Fibroblast of villous mesenchyme (primary cell): ENCODE data around the gene SKAP1. TPM values are rescaled to one million over a fixed set of nuclear protein-coding genes. Genes with fewer than 3 reads are reported as not detected.
A peak's percentile ranks its signal among the peaks of the same experiment; 100 is the strongest.

ENCODE experiments used
- DNase-seq: peaks from one replicate; pipeline ENCODE4 v3.0.0-alpha.2; 2010; ENCODE audit warnings: low read depth
- H3K4me3 ChIP-seq: 2 replicates; pipeline ENCODE4 v1.5.1; 2011; ENCODE audit warnings: low read depth, mild to moderate bottlenecking, low read length
- CTCF ChIP-seq: IDR thresholded peaks from 2 replicates; pipeline ENCODE4 v1.5.1; 2012; ENCODE audit warnings: low read depth, mild to moderate bottlenecking, low read length; ENCODE audit not compliant: insufficient read depth
- total RNA-seq: library from RNA; depleted of rRNA; stranded (reverse); fragments of >200 nt; gene quantifications from 2 replicates; pipeline ENCODE4 v1.2.3, GENCODE V29; 2012

The SKAP1 gene
- total RNA-seq, 1 donor: not detected

GRCh38 chr17:48202959-48203358 is 227.1 kb downstream of the SKAP1 start:
- no peak for TF ChIP-seq CTCF
- no peak overlapping the region for H3K4me3 ChIP-seq
- no peak for DNase-seq

- no peak for TF ChIP-seq CTCF
- H3K4me3 ChIP-seq: no peak overlapping the region
- no peak for DNase-seq
Measured at GRCh38 chr17:48198950-48199541, 231.0 kb downstream of the SKAP1 start.

GRCh38 chr17:48195910-48196309 is 234.1 kb downstream of the SKAP1 start:
- no peak for DNase-seq
- no peak for TF ChIP-seq CTCF
- H3K4me3 ChIP-seq: no peak overlapping the region

- DNase-seq: peak; percentile 40
- H3K4me3 ChIP-seq: no peak overlapping the region
- no peak for TF ChIP-seq CTCF
Measured at GRCh38 chr17:48194097-48194550, 235.9 kb downstream of the SKAP1 start.

- H3K4me3 ChIP-seq: no peak overlapping the region
- no peak for TF ChIP-seq CTCF
- no peak for DNase-seq
Measured at GRCh38 chr17:48192321-48192731, 237.7 kb downstream of the SKAP1 start.

GRCh38 chr17:48191362-48191761 is 238.7 kb downstream of the SKAP1 start:
- no peak overlapping the region for H3K4me3 ChIP-seq
- no peak for DNase-seq
- no peak for TF ChIP-seq CTCF

GRCh38 chr17:48190871-48191270 is 239.1 kb downstream of the SKAP1 start:
- no peak for DNase-seq
- TF ChIP-seq CTCF: no peak
- no peak overlapping the region for H3K4me3 ChIP-seq
